H54 (cell line): ENCODE results near the gene AKT3.

Experiments
- DNase-seq: peaks from one replicate; pipeline ENCODE4 v3.0.0; 2011; ENCODE audit warnings: low spot score, mixed read lengths; ENCODE audit not compliant: insufficient read length
- FAIRE-seq: peaks from 3 replicates; lab custom pipeline; 2011; peaks lifted over from hg19 to GRCh38; lab: Jason Lieb, UNC
- POLR2A ChIP-seq: IDR thresholded peaks from 2 replicates; pipeline ENCODE4 v1.6.1; 2011; ENCODE audit warnings: low read depth, mild to moderate bottlenecking, low read length

The AKT3 gene

GRCh38 chr1:243587823-243588560 lies 262.1 kb downstream of the AKT3 start:
- FAIRE-seq (peak; percentile 11), DNase-seq (no peak)
- TF ChIP-seq POLR2A: no peak

DNA sequence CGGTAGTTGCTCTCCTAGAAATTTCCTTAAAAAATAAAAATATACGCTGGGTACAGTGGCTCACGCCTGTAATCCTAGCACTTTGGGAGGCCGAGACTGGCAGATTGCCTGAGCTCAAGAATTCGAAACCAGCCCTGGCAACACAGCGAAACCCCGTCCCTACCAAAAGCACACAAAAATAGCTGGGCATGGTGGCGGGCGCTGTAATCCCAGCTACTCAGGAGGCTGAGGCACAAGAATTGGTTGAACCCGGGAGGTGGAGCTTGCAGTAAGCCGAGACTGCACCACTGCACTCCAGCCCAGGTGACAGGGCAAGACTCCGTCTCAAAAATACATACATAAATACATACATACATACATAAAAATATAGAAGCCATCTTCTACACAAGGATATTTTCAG lies 262.8 kb downstream of the AKT3 start:
- FAIRE-seq (no peak), DNase-seq (no peak)
- TF ChIP-seq POLR2A: no peak

GRCh38 chr1:243585982-243586381 lies 264.1 kb downstream of the AKT3 start:
- peak; percentile 53 for FAIRE-seq
- DNase-seq: no peak
- TF ChIP-seq POLR2A: no peak

DNA sequence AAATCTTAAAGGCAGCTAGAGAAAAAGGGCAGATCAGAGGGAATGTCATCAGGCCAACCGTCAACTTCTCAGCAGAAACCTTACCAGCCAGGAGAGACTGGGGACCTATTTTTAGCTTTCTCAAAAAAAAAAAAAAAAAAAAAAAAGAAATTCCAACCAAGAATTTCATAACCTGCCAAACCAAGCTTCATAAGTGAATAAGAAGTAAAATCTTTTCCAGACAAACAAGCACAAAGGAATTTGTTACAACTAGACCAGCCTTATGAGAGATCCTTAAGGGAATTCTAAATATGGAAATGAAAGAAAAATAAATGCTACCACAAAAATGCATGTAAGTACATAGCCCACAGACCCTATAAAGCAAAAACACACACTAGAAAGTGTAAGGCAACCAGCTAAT lies 267.7 kb downstream of the AKT3 start:
- FAIRE-seq: no peak
- no peak for DNase-seq
- no peak for TF ChIP-seq POLR2A

- FAIRE-seq: no peak
- no peak for DNase-seq
- TF ChIP-seq POLR2A: no peak
Measured at GRCh38 chr1:243580984-243581383, 269.1 kb downstream of the AKT3 start.

GRCh38 chr1:243580072-243580471 lies 270.0 kb downstream of the AKT3 start:
- DNase-seq (no peak), FAIRE-seq (peak; percentile 45)
- TF ChIP-seq POLR2A: no peak

DNA sequence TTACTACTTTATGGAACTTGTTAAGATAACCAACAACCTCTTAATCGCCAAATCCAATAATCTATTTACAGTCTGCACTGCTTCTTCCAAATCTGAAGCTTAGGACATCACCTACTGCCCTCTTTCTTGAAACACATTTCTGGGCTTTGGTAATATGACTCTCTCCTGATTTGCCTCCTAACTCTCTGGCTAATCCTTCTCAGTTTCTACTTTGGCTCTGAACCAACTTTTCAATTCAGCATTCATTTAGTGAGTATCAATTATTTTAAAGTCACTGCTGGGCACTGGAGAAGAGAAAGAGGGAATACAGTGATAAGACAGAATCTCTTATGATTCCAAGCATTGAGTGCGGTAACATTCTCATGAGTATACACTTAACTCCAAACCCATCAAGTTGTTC lies 275.0 kb downstream of the AKT3 start:
- TF ChIP-seq POLR2A: no peak
- FAIRE-seq (no peak), DNase-seq (no peak)

DNA sequence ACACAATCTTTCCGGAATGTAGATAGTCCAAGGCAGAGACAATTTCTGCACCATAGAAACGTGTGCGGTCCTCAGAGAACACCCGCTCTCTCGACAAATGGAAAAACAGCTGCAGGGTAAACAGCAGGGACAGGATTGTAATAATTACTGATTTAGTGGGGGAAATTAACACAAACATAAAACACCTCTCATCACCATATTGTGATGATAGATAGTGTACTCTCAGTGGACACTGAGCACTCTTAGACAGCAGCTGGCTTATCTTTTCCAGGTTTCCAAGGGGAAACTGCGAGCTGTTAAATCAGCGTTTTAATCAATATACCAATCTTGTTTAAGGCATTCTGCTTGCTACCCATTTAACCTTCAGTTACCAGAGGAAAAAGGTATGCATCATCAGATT lies 277.1 kb downstream of the AKT3 start:
- no peak for DNase-seq
- no peak for TF ChIP-seq POLR2A
- FAIRE-seq: no peak

GRCh38 chr1:243568793-243569192 lies 281.2 kb downstream of the AKT3 start:
- FAIRE-seq (no peak), DNase-seq (no peak)
- no peak for TF ChIP-seq POLR2A

DNA sequence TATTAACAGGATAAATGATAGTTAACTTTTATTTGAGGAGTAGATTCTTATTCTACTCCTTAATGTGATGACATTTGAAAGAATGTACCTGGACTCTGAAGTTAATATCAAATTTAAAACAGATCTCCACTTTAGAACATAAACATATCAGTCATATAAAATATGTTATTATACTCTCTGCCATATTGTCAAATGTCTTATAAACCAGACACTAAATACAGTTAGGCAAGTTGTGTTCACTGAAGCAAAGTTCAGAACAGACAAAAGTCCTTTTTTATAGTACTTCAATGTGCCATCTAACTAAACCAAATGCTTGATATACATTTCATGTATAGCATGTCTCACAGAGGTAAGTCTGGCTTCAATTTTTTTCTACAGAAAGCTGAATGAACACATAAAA lies 285.2 kb downstream of the AKT3 start:
- no peak for TF ChIP-seq POLR2A
- no peak for FAIRE-seq
- DNase-seq: no peak

GRCh38 chr1:243563732-243564131 lies 286.3 kb downstream of the AKT3 start:
- no peak for DNase-seq
- no peak for TF ChIP-seq POLR2A
- no peak for FAIRE-seq

GRCh38 chr1:243562473-243562872 lies 287.6 kb downstream of the AKT3 start:
- no peak for DNase-seq
- TF ChIP-seq POLR2A: no peak
- no peak for FAIRE-seq

DNA sequence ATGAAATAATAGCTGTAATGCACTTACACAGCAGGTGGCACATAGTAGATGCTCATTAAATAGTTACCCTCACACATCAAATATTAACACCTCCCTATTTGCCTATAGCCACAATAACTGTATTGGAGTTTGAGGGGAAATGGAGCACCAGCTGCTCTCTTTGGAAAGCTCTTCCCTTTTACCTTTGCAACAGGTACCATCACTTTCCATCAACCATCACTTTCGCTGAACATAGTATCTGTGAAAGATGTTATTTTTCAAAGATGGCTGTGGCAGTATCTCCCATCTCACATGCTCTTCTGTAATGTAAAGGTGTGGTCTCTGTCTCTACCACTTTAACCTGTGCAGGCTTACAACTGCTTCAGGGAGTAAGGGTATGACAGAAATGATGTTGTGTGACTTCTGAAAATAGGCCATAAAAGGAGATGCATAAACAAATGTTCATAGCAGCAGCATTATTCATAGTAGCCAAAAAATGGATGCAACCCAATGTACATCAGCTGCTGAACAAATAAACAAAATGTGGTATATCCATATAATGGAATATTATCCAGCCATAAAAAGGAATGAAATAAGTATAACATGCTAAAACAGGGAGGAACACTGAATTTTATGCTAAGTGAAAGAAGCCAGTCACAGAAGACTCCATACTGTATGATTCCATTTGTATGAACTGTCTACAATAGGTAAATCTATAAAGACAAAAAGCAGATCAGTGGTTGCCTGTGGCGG lies 288.3 kb downstream of the AKT3 start:
- peak; percentile 45 for FAIRE-seq
- no peak for TF ChIP-seq POLR2A
- no peak for DNase-seq

GRCh38 chr1:243559575-243560162 lies 290.4 kb downstream of the AKT3 start:
- FAIRE-seq (peak; percentile 89), DNase-seq (no peak)
- no peak for TF ChIP-seq POLR2A
